Measurements from ENCODE around the gene TLX3.

DNA sequence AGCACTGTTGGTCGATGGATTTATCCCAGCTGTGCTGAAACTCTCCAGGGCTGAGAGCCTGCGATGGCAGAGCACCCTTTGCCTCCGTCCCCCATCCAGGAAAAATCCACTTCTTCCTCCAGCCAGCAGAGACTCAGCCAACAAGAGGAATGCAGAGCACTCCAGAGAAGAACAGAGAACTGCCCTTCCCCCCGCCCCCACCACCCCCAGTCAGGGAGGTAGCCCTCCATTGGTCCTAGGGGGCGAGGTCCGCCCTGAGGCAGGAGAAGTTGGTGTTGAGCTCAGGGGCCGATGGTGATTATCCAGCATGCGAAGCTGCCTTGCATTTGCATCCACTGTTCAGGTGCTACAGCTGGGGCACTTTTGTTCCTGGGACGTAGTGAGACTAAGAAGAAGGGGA, 9.0 kb downstream of the TLX3 start:
- TF ChIP-seq, protein P1, sequence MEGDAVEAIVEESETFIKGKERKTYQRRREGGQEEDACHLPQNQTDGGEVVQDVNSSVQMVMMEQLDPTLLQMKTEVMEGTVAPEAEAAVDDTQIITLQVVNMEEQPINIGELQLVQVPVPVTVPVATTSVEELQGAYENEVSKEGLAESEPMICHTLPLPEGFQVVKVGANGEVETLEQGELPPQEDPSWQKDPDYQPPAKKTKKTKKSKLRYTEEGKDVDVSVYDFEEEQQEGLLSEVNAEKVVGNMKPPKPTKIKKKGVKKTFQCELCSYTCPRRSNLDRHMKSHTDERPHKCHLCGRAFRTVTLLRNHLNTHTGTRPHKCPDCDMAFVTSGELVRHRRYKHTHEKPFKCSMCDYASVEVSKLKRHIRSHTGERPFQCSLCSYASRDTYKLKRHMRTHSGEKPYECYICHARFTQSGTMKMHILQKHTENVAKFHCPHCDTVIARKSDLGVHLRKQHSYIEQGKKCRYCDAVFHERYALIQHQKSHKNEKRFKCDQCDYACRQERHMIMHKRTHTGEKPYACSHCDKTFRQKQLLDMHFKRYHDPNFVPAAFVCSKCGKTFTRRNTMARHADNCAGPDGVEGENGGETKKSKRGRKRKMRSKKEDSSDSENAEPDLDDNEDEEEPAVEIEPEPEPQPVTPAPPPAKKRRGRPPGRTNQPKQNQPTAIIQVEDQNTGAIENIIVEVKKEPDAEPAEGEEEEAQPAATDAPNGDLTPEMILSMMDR (IDR thresholded peaks at IDR 0.05) = no peak
- TF ChIP-seq TCF7L2 (IDR thresholded peaks at IDR 0.05; ENCODE audit: low read depth, low read length) (no peak), POLR2AphosphoS5 (IDR thresholded peaks at IDR 0.05; ENCODE audit: low read depth, low read length) (no peak), SIN3A (IDR thresholded peaks at IDR 0.05; ENCODE audit: borderline replicate concordance, insufficient read depth, low read depth, low read length) (no peak)
- TF ChIP-seq, protein P2, sequence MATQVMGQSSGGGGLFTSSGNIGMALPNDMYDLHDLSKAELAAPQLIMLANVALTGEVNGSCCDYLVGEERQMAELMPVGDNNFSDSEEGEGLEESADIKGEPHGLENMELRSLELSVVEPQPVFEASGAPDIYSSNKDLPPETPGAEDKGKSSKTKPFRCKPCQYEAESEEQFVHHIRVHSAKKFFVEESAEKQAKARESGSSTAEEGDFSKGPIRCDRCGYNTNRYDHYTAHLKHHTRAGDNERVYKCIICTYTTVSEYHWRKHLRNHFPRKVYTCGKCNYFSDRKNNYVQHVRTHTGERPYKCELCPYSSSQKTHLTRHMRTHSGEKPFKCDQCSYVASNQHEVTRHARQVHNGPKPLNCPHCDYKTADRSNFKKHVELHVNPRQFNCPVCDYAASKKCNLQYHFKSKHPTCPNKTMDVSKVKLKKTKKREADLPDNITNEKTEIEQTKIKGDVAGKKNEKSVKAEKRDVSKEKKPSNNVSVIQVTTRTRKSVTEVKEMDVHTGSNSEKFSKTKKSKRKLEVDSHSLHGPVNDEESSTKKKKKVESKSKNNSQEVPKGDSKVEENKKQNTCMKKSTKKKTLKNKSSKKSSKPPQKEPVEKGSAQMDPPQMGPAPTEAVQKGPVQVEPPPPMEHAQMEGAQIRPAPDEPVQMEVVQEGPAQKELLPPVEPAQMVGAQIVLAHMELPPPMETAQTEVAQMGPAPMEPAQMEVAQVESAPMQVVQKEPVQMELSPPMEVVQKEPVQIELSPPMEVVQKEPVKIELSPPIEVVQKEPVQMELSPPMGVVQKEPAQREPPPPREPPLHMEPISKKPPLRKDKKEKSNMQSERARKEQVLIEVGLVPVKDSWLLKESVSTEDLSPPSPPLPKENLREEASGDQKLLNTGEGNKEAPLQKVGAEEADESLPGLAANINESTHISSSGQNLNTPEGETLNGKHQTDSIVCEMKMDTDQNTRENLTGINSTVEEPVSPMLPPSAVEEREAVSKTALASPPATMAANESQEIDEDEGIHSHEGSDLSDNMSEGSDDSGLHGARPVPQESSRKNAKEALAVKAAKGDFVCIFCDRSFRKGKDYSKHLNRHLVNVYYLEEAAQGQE (IDR thresholded peaks at IDR 0.05; ENCODE audit: insufficient read depth in 1 of 2, low read depth in 2 of 2, low read length in 1 of 2) = no peak
